ENCODE results near the gene KIAA0319L.
A peak's percentile ranks its signal among the peaks of the same experiment; 100 is the strongest.

KIAA0319L gene

DNA sequence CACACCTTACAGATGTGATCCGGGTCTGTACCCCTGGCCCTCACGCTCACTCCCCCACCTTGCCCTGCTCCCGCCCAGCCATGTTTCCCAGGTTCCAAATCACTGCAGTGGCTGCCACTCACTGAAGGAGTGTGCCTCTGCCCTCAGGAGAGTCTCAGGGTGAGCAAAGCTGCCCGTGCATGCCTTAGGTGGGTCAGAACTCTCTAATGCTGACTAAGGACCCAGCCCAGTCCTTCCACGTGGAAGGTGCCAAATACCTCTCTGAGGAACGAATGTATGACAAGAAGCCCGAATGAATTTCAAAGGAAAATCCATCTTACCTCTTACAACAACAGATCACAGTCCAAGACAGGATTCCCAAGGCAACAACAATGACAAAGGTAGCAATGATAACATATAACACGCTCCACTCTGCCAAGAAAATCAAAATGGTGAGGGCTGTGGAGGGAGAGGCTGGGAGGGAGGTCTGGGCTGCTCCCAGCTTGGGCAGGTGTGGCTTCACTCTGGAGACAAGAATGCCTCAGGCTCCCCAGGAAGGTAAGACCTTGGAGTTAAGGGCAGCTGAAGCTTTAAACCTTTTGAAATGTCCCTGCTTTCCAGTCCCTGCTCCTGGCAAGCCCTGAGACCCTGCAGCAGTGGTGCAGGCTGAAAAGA lies 115.2 kb downstream of the KIAA0319L start:
- DNase-seq: no peak

DNA sequence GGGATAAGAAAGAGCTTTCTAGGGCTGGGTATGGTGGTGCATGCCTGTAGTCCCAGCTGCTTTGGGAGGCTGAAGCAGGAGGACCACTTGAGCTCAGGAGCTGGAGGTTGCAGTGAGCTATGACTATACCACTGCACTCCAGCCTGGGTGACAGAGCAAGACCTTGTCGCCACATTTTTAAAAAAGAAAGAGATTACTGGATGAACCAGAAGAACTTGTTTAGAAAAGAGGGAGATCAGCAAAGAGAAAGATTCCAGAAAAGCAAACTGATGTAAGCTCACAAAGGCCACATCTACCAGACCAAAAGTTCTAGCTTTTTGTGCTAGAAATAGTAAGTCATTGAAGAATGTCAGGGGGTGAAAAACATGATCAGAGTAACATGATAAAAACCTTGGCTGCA lies 117.6 kb downstream of the KIAA0319L start:
- DNase-seq: no peak

GRCh38 chr1:35437200-35437599 lies 120.0 kb downstream of the KIAA0319L start:
- no peak for DNase-seq

DNA sequence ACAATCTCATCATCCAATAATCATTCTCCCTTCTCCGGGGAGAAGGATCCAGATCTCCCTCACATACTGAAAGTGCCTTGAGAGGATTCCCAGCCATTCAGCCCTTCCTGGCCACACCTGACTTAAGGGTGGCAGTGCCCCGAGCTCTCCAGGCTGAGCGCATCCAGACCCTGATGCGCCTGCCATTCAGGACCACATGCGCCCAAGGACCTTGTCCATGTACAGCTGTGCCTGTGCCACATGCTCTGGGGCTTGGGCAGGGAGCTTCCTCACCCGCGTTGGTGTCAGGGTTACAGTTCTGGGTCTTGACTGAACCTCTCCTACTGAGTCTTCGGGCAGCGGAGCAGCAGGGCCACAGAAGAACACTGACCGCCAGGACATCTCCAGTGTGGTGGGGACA lies 121.1 kb downstream of the KIAA0319L start:
- DNase-seq: no peak

GRCh38 chr1:35434703-35435102 lies 122.5 kb downstream of the KIAA0319L start:
- no peak for DNase-seq

- no peak for DNase-seq
Measured at GRCh38 chr1:35433714-35434113, 123.5 kb downstream of the KIAA0319L start.

DNA sequence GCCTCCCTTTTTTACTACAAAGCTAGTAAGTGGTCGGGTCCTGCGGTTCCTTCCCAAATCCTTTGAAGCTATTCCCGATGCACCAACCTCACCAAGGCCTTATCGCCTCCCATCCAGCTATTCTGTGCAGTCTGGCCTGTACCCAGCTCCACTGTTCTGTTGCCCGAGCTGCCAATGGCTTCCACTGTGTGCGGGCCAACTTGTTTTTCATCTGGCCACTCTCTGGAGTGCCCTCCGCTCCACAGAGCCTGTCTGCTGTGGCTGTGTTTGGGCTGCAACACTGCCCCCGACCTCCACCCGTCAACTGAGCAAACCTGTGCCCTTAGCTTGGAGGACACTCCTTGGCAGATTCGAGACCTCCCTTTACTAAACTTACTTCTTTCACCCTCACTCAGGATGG lies 125.0 kb downstream of the KIAA0319L start:
- DNase-seq: no peak

- no peak for DNase-seq
Measured at GRCh38 chr1:35431173-35431599, 126.0 kb downstream of the KIAA0319L start.

DNA sequence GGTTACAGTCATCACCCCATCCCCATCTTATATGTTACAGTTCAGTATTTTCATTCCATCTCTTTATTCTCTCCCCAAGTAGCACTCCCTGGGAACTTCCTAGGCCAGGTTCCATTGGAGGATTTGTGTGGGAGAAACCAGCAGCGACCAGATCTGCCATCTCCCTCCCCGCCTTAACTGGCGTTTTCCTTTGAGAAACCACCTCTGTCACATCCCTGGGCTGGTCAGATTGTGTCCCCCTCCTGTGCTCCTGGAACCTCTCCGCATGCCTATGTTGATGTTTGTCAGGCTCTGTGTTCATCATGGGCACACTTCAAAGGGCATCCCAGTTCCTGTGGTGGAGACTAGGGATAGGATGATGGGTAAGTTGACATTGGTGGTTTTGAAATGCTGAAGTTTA lies 126.4 kb downstream of the KIAA0319L start:
- DNase-seq: no peak

DNA sequence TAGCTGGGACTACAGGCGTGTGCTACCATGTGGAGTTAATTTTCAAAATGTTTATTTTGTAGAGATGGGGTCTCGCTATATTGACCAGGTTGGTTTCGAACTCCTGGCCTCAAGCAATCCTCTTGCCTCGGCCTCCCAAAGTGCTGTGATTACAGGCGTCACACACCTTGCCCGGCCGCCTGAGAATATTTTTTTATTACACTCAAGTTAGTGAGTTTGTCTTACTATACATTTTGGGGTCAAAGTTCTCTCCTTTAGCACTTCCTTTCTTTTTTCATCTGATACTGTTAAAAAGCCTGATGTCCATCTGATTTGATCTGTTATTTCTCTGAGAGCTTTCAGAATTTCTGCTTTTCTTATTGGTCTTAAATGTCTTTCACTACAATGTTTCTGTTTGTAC lies 128.8 kb downstream of the KIAA0319L start:
- DNase-seq: no peak

- peak; percentile 39 for DNase-seq
Measured at GRCh38 chr1:35426097-35426586, 131.1 kb downstream of the KIAA0319L start.

- DNase-seq: no peak
Measured at GRCh38 chr1:35408925-35409324, 148.3 kb downstream of the KIAA0319L start.

DNA sequence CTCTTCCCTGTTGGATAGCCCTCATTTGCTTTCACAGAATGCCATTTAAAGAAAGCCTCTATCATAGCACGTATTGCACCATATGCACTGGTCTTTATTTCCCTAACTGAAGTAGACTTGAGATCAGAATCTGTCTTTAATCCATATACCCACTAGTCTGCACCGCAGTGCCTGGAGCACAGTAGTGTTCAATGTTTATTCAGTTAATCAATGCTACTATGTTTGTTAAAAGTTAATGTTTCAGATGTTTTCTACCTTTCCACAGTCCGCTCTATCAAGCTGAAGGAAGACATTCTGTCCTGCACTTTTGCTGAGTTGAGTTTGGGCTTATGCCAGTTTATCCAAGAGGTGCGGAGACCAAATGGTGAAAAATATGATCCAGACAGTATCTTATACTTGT lies 149.5 kb downstream of the KIAA0319L start:
- DNase-seq: no peak

GRCh38 chr1:35406103-35406502 lies 151.1 kb downstream of the KIAA0319L start:
- no peak for DNase-seq

- no peak for DNase-seq
Measured at GRCh38 chr1:35401049-35401448, 156.2 kb downstream of the KIAA0319L start.

DNA sequence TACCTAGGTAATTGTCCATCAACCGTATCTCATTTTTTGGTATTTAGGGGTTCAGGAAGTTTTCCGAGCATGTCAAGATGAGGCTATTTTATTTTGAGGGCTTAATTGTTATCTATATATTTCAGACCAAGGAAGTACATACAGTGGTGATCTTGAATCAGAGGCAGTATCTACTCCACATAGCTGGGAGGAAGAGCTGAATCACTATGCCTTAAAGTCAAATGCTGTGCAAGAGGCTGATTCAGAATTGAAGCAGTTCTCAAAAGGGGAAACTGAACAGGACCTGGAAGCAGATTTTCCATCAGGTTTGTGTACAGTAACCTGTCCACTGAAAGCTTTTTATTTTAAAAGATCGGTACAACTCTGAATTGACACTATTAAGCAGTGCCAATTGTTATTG lies 158.5 kb downstream of the KIAA0319L start:
- no peak for DNase-seq

DNA sequence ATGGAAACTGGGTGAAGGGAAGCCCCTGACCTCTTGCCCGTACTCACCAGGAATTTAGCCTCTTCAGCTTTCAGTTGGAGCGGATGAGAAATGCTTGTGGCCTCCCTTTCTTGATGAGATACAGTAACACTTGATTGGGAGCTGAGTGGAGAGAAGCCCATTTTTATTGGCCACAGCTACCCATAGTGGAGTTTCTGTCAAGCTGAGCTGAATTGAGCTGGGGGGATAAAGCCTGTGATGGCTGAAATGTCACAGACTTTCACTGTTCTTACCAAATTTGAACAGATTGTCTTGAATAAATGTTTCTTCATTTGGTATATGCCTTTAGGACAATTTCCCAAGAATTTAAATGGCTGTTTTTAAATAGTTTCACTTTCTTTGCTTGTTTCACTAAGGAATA lies 162.8 kb downstream of the KIAA0319L start:
- no peak for DNase-seq

- DNase-seq: no peak
Measured at GRCh38 chr1:35390600-35391494, 166.4 kb downstream of the KIAA0319L start.

- DNase-seq: no peak
Measured at GRCh38 chr1:35386959-35387358, 170.2 kb downstream of the KIAA0319L start.

- DNase-seq: no peak
Measured at GRCh38 chr1:35386290-35386689, 170.9 kb downstream of the KIAA0319L start.

All from inflammatory macrophage treated with lipopolysaccharide for 4 hours (primary cell).